ENCODE results near the gene TTC31.
"Not testable (repeated sequence)": the region's sequence is repeated elsewhere in the genome, so short reads cannot be mapped to it uniquely, and the experiment has no call there.

The TTC31 gene

DNA sequence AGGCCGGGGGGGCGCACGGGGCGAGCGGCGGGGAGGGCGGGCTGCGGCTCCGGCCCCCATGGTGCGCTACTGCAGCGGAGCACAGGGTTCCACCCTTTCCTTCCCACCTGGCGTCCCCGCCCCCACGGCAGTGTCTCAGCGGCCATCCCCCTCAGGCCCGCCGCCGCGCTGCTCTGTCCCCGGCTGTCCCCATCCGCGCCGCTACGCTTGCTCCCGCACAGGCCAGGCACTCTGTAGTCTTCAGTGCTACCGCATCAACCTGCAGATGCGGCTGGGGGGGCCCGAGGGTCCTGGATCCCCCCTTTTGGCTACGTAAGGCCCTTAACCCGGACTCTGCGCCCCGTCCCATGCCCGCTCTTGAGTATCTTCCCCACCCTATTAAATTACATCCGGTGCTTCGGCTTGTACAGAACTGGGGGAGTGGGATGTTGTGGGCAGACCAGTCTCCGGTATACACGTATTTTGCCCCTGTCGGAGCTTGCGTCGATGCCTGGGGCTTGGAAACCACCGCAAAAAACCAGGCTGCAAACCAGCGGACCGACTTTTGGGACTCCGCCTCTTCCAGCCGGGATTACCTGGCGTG lies 25.2 kb upstream of the TTC31 start:
- DNase-seq, result peak; percentile 85

DNA sequence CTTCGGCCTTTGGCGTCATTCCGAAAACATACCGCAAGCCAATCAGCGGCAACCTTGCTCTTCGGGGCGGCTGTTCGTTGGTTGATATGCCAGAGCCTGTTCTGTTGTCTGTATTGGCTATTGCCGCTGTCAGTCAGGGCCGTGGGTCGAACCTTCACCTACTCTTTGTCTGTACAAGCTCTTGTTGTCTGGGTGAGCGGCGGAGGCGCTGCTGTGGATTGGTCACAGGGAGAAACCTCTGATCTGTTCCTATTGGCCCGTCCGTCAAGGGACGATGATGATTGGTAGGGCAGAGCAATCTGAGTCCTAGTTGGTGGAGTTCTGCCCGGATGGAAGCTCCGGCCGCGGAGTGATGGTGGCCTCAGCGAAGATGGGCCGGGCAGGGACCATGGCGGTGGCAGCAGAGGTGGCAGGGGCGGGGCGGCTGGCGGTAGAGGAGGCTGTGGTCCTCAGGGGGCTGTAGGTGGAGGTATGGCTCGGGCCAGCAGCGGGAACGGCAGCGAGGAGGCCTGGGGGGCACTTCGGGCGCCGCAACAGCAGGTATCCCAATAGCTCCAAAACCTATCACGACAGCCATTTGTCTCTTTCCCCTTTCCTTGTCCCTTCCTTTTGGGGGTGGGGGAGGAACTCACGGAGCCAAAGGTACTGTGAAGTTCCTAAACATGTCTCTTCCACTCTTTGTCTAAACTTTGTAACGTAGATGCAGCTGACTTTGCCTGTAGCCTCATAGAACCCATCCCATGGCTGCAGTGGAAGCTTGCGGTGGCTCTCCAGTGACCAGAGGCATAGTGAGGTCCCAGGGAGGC lies 24.5 kb upstream of the TTC31 start, which contains the start of gene WBP1:
Gene WBP1, plus strand, starts transcription at position 307 of the 806 bp plus-strand sequence. Its CDS starts 165 bp downstream, at position 472.
- peak; percentile 99 for DNase-seq

DNA sequence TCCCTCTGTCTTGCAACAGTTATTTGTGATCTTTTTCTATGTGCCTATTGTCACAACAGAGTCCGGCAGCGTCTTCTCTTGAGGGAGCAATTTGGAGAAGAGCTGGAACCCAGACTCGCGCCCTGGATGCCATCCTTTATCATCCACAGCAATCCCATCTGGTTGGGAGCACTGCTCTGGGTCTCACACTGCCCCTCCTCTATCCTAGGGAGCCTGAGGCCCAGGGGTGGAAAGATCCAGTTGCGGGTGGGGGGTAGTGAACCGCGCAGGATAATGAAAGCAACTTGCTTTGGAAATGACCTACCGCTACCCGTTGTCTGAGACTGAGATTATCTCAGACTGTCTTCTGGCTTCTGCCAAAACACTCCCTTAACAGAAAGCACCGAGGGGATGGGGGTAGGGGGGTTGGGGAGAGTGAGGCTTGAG lies 23.9 kb upstream of the TTC31 start:
- no peak for DNase-seq

DNA sequence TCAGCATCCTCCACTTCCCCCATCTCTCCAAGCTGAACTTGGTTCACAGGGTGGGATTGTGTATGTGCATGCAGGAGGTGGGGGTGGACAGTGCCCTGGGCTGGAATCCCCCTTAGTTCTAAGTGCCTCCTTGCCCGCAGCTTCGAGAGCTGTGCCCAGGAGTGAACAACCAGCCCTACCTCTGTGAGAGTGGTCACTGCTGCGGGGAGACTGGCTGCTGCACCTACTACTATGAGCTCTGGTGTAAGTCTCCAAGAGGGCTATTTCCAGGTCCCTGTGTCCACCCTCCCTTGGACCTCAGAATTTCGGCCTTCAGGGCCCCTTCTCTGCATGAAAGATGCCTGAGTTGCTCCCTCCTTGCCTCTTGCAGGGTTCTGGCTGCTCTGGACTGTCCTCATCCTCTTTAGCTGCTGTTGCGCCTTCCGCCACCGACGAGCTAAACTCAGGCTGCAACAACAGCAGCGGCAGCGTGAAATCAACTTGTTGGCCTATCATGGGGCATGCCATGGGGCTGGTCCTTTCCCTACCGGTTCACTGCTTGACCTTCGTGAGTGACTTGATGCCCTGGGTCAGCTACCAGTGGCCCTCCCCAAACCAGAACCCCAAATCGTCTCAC lies 23.3 kb upstream of the TTC31 start:
- not testable (repeated sequence) for DNase-seq

DNA sequence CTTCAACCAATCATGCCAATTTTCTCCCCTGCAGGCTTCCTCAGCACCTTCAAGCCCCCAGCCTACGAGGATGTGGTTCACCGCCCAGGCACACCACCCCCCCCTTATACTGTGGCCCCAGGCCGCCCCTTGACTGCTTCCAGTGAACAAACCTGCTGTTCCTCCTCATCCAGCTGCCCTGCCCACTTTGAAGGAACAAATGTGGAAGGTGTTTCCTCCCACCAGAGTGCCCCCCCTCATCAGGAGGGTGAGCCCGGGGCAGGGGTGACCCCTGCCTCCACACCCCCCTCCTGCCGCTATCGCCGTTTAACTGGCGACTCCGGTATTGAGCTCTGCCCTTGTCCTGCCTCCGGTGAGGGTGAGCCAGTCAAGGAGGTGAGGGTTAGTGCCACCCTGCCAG lies 22.7 kb upstream of the TTC31 start:
- DNase-seq, result not testable (repeated sequence)

DNA sequence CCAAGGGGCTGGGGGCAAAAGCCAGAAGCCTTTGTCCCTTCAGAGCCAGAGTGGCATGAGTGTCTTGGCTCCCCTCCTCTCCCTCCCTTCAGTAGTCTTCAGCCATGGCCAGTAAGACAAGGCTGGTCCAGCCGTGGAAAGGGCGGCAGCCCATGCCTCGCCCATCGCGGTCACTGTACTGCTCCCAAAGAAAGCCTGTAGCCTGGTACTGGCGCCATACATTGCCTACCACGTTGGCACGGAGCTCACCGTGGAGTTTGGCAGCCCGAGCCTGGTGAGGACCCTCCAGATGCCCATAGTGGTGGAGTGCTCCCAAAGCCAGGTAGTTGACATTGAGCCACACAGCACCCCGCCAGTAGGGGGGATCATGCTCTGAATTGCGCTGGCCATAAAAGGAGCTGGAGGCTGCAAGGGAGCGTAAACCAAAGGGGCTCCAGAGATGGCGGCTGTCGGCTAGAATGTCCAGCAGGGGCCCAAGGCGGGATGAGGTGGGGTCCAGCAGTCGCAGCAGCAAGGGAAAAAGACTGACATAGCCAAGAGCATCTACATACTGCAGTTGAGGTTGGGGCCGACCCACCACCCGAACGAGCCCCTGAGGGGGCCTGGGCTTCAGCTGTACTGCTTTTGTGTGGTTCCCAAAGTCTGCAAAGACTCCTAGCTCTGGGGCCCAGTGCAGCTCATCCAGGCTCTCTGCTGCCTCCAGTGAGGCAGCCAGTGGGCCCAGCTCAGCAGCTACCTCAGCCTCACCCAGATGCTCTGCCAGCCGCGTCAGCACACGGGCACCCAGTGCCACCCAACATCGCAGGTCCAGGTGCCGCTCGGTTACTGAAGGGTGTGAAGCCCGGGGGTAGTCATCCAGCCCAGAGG lies 21.5 kb upstream of the TTC31 start:
- no peak for DNase-seq

DNA sequence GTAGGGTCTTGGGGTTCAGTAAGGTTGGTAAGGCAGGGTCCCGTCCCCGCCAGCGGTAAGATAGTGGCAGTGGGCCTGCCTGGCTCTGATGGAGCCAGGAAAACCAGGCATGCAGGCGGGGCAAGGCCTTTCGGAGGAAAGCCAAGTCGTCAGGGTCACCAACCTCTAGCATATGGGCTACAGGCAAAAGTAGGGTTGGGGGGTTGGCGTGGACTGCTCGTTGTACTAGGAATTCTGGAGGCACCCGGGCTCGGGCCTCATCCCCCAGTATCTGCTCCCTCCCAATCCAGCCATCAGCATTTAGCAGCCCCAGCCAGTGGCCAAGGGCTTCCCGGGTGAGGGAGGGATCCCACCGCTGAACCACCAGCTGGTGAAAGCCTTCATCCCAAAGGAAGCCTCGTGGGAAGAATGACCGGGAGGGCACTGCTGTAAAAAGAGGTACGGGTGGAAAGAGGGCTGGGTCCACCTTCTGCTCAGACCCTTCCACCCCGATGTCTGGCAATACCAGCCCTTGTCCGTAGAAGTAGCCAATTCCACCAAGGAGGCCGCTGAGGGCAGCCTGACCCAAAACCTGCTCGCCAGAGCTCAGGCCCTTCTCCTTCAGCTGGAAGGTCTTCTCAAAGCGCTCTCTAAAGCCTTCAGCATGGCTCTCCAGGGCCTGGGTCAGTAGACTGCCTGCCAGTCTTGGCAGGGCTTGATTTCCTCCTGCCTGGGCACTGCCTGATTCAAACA lies 20.7 kb upstream of the TTC31 start:
- no peak for DNase-seq

DNA sequence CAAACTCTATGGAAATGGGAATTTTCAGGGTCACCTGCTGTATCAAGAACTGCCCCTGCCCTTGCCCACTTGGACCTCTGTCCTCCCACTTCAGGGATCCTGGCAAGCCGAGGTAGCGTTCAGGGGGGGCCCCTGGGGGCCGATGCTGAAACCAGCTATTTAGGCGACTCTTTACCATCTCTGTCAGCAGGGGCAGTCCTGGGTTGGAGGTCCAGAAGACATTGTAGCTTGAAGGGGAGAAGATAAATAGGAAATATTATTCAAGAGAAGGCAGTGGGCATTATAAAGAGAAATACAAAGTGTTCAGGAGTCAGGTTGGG lies 20.1 kb upstream of the TTC31 start:
- no peak for DNase-seq

DNA sequence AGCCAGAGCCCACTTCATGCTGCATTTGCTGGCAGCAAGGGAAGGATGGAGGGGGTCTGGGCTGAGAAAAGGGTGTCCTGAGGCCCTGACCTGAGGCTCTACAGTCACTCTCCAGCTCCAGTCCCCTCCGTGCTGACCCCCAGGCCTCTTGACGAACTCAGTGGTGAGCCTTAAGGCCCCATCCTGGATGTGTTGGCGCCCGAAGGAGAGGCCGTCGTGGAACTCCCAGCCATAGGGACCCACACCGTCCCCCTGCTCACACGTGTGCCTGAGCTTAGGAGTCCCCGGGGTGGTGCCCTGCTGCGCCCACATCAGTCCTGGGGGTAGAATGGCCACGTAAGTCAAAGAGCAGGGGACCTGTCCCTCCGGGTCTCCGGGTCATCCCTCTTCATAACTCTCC lies 18.5 kb upstream of the TTC31 start:
- DNase-seq, result no peak

DNA sequence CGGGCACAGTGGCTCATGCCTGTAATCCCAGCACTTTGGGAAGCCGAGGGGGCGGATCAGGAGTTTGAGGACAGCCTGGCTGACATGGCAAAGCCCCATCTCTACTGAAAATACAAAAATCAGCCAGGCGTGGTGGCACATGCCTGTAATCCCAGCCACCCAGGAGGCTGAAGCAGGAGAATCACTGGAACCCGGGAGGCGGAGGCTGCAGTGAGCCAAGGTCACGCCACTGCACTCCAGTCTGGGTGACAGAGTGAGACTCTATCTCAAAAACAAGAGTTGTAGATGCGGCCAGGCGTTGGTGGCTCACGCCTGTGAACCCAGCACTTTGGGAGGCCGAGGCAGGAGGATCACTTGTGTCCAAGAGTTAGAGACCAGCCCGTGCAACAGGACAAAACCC lies 12.1 kb upstream of the TTC31 start:
- not testable (repeated sequence) for DNase-seq

DNA sequence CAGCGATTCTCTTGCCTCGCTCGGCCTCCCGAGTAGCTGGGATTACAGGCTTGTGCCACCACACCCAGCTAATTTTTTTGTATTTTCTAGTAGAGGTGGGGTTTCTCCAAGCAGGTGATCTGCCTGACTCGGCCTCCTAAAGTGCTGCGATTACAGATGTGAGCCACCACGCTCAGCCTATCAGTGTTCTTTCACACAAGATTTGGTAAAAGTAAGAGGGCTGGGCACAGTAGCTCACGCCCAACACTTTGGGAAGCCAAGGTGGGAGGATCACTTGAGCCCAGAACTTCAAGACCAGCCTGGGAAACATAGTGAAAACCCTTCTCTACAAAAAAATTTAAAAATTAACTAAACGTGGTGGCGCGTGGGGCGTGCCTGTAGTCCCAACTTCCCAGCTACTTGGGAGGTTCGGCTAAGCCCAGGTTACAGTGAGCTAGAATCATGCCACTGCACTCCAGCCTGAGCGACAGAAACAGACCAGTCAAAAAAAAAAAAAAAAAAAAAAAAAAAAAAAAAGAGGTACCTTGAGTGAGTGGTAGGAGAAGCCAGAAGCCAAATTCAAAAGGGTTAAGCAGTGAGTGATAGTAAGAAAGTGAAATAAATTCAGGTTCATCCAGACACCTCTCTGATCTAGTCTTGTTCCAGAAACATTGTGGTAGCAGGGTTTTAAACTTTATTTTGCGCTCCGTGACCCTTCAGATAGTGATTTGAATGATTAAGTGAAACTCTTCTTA lies 11.4 kb upstream of the TTC31 start:
- DNase-seq, result no peak

DNA sequence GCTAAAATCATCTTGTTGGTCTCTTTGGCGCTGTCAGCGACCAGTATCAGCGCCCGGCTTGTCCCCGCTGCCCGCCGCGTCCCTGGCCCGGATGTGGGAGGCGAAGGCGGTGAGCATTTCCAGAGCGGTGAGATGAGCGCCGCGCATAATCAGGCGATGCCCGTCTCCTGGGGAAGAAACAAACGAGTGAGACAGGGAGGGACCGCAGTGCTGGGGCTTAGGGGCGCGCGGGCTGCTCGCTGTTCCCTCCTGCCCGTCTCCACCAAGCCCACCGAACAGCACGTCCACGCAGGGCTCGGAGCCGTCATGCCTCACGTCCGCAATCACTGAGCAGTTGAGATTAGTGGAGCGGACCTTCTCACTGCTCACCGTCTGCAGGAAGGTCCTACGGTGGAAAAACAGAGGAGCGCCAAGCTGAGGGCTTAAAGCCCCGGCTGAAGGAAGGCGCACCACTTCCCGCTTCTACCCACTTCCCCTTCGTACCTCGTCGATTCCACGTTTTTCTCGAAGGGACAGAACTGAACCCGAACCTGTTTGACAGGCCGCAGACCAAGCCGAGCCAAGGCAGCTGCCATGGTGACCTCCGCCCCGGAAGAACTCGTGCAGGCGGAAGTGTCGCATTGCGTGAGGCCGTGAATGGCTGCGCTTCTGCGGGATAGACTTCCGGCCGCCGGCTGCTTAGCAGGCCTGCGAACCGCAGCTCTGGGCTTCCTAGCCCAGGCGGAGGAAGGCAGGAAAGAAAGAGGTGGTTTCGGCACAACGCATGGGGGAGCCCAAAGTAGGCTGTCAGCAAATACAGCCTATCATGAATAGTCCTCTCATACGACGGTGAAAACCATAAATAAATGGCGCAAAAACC lies 10.6 kb upstream of the TTC31 start, which contains the start of gene MRPL53:
Gene MRPL53, minus strand, starts transcription at position 595 of the 859 bp plus-strand sequence. Its CDS starts 20 bp downstream, at position 575.
- DNase-seq, result peak; percentile 97

DNA sequence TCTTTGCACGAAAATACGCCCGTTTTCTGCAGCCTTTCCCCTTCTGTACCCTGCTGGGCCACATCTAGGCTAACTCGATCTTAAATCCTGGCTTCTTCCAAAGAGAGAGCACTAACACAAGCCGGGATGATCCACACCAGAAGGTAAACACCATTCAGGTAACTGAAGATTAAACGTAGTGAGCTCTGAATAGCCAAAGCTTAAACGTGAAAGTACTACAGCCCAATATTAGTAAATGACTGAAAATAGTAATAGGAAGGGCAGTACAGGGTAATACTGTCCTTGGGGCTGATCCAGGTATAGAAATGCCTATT lies 10.0 kb upstream of the TTC31 start:
- DNase-seq, result no peak

DNA sequence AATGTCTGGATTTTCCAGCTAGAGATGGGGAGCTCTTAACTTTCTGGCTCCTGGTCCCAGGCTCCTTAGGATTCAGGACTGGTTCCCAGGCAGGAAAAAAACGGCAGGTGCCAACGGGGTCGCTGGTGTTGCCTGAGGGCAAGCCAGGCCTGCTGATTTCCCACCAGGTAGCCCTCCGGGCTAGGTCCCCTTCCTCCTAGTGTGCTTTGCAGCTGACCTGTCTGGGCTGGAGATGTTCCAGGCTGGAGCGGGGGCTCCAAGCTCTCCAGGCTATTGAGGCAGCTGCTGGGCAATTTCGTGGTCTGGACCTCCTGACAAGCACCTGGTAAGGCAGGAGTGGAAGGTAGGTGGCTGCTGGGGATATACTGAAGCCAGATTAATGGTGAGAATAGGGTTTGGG lies 8.4 kb upstream of the TTC31 start:
- no peak for DNase-seq

DNA sequence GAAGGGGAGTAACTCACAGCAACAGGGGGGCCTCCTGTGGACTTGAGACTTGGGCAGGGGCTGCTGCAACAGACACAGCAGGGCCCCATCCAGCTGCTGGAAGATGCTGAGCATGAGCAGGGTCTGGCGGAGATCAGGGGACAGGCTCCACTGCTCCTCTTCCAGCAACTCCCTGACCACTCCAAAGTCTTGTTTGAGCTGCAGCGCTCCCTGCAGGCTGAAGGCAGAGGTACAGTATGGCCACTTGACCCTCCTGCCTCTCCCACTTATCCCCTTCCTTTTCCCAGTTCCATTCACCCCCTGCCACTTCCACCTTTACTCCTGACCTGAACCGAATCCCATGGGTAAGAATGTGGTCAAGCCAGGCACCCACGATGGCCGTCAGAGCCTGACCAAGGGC lies 8.0 kb upstream of the TTC31 start:
- no peak for DNase-seq

DNA sequence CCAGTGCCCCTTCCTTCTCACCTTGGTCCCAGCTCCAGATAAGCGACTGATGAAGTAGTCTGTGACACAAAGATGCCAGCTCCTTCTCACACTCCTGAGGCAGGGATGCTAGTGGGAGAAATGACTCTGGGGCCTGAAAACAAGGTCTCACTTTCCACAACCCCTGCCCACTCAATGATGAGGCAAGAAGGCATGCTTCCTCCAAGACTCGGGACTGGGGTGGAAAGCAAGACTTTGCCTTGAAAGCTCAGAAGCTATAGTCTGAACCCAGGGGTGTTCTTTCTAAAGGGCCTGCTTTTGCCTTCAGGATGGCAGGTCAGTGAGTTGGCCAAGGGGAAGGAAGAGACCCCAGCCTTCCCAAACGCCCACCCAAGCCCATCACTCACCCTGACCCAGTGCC lies 1.4 kb upstream of the TTC31 start:
- DNase-seq, result no peak

DNA sequence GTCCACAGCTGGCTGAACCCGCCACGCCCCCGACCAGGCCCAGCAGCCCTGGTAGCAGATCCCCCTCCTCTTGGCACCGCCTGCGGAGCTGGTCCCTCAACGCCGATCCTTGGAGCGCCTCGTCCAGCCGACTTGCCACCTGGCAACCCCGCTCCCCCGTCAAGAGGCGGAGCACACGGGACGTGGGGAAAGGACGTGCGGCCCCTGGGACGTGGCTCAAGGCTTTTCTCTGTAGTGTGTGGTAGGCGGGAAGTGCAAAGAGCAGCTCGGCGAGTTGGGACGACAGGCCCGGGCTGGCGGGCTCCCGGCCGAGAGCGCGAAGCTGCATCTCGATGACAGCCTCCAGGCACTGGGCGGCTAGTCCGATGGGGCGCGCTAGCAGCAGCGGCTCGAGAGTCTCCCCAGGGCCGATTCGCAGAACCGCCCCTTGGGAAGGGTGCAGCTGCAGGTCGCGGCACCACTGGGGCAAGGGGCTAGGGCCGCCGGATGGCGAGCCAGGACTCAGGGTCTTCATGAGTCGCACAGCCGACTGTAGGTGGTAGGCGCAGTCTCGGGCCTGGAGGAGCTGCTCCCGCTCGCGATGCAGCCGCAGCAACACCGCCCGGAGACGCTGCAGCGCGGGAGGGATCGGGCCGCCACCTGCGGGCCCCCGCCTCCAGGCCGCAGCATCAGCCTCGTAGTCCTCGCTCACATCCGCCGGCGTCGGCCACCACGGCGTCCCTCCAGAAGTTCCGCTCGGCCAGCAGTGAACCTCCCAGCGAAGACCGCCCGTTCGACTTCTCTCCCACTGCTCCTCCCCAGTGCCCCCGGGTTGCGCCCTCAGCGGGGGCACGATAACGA lies 700 bp upstream of the TTC31 start:
- peak; percentile 48 for DNase-seq

DNA sequence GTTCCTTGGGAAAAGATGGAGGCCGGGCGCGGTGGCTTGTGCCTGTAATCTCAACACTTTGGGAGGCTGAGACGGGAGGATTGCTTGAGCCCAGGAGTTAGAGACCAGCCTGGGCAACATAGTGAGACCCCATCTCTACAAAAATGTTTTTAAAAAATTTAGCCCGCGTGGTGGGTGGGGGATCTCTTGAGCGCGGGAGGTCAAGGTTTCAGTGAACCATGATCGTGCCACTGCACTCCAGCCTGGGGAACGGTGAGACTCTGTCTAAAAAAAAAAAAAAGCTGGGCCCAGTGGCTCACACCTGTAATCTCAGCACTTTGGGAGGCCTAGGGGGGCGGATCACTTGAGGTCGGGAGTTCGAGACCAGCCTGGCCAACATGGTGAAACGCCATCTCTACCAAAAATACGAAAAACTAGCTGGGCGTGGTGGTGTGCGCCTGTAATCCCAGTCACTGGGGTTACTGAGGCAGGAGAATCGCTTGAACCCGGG lies 839 bp downstream of the TTC31 start:
- not testable (repeated sequence) for DNase-seq

DNA sequence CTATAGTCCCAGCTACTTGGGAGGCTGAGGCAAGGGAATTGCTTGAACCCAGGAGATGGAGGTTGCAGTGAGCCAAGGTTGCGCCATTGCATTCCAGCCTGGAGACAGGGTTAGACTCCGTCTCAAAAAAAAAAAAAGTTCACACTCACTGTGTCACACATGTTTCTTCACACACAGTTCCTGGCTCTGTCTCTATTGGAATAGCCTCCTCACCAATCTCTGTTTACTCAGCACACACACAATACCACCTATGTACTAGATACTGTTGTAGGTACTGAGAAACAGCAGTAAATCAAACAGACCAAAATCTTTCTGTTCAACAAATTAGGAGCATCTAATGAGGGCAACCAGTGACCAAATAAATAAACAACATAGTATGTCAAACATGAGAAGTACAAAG lies 3.3 kb downstream of the TTC31 start:
- no peak for DNase-seq

Data from activated gamma-delta T cell treated with Interleukin-2 at 50 U/mL for 16 hours (primary cell).